GM12878 (cell line): ENCODE data around the gene TMEM53. TPM values are rescaled to one million over a fixed set of nuclear protein-coding genes. Genes with fewer than 3 reads are reported as not detected.

Experiments used
- CBX5 ChIP-seq: sonication (generic); IDR thresholded peaks from 2 replicates; pipeline ENCODE4 v1.6.1; 2016; ENCODE audit warnings: low read depth, moderate library complexity, mild to moderate bottlenecking, inconsistent platforms
- FOXK2 ChIP-seq: fragments of 450-650 bp; IDR thresholded peaks from 2 replicates; pipeline ENCODE4 v1.6.1; 2017; ENCODE audit warnings: mild to moderate bottlenecking, moderate library complexity
- GABPA ChIP-seq: IDR thresholded peaks from 2 replicates; pipeline ENCODE4 v1.6.1; 2014; ENCODE audit warnings: antibody characterized with exemption, low read depth, mild to moderate bottlenecking, inconsistent platforms
- IKZF2 ChIP-seq, 2 experiments: fragments of 450-650 bp; IDR thresholded peaks; 2 replicates each; pipeline ENCODE4 v1.6.1; 2017; ENCODE audit warnings: mild to moderate bottlenecking in 2 of 2, moderate library complexity in 2 of 2
- KDM1A ChIP-seq: fragments of 200-600 bp; sonication (generic); IDR thresholded peaks from 2 replicates; pipeline ENCODE4 v1.6.1; 2016; ENCODE audit warnings: borderline replicate concordance
- MAX ChIP-seq: IDR thresholded peaks from 2 replicates; pipeline ENCODE4 v1.6.1; 2012; ENCODE audit warnings: low read depth, low read length, improper control_type of control experiment
- NRF1 ChIP-seq: conservative IDR thresholded peaks from 2 replicates; pipeline ENCODE4 v1.6.1; 2011; ENCODE audit warnings: mild to moderate bottlenecking, low read depth, low read length, improper control_type of control experiment
- RBBP5 ChIP-seq: fragments of 200-600 bp; sonication (generic); conservative IDR thresholded peaks from 2 replicates; pipeline ENCODE4 v1.6.1; 2016
- RELA ChIP-seq: fragments of 450-650 bp; IDR thresholded peaks from 2 replicates; pipeline ENCODE4 v1.8.0; 2014; ENCODE audit warnings: borderline replicate concordance; ENCODE audit not compliant: partially characterized antibody
- RUNX3 ChIP-seq: IDR thresholded peaks from 2 replicates; pipeline ENCODE4 v1.6.1; 2012; ENCODE audit warnings: low read length, inconsistent platforms
- SUPT20H ChIP-seq: IDR thresholded peaks from 2 replicates; pipeline ENCODE4 v1.6.1; 2011; ENCODE audit warnings: low read depth, mild to moderate bottlenecking, low read length, moderate library complexity, borderline replicate concordance; ENCODE audit not compliant: control insufficient read depth
- TCF12 ChIP-seq: IDR thresholded peaks from 2 replicates; pipeline ENCODE4 v1.6.1; 2011; ENCODE audit warnings: low read depth, mild to moderate bottlenecking, low read length
- ZBTB40 ChIP-seq: fragments of 450-650 bp; IDR thresholded peaks from 2 replicates; pipeline ENCODE4 v1.6.1; 2016; ENCODE audit warnings: mild to moderate bottlenecking, moderate library complexity, borderline replicate concordance
- ZNF207 ChIP-seq: fragments of 450-650 bp; IDR thresholded peaks from 2 replicates; pipeline ENCODE4 v1.6.1; 2014; ENCODE audit warnings: antibody characterized with exemption, mild to moderate bottlenecking, borderline replicate concordance
- ZNF384 ChIP-seq: IDR thresholded peaks from 2 replicates; pipeline ENCODE4 v1.6.1; 2012; ENCODE audit warnings: low read depth, mild to moderate bottlenecking, low read length, improper control_type of control experiment, borderline replicate concordance
- ZNF622 ChIP-seq: fragments of 450-650 bp; IDR thresholded peaks from 2 replicates; pipeline ENCODE4 v1.6.1; 2017; ENCODE audit warnings: mild to moderate bottlenecking, inconsistent platforms
- polyA plus RNA-seq, 11 experiments: library from polyadenylated mRNA; depleted of rRNA in 4 of 11; unstranded in 6 of 11; stranded (reverse) in 5 of 11; fragments of >200 nt; fragmentation: Nextera tagmentation in 4 of 11; fragmentation: Illumina TruSeq in 1 of 11; extraction: Ambion mirVana in 4 of 11; extraction: Trizol in 1 of 11; gene quantifications; 1 replicate in 1 of 11; 2 replicates in 10 of 11; pipeline versions ENCODE4 v1.2.1 to v1.2.3, GENCODE V29; 2011 to 2016; ENCODE audit warnings: inconsistent platforms in 2 of 11, missing spikeins in 2 of 11, low read depth in 1 of 11
- total RNA-seq, 4 experiments: library from RNA; depleted of rRNA in 3 of 4; stranded (reverse); fragments of >200 nt in 3 of 4; fragmentation: Illumina TruSeq in 1 of 4; extraction: Trizol in 1 of 4; gene quantifications; 2 replicates each; pipeline versions ENCODE4 v1.2.1 to v1.2.3, GENCODE V29; 2013 to 2021
- TF ChIP-seq, protein P1 (sequence below): fragments of 450-650 bp; formaldehyde crosslinking; IDR thresholded peaks from 2 replicates; pipeline ENCODE4 v1.4.0; 2022; ENCODE audit warnings: mild to moderate bottlenecking, moderate library complexity
- TF ChIP-seq, protein P2 (sequence below): fragments of 450-650 bp; IDR thresholded peaks from 2 replicates; pipeline ENCODE4 v1.6.1; 2017; ENCODE audit warnings: mild to moderate bottlenecking, moderate library complexity

The TMEM53 gene
- total and polyA plus RNA-seq, 10 of the 15 experiments (the other 5 are each of a cell fraction or from before 2014, with no cell fraction given) = 3.1 to 23.9 (median 11.1) TPM

- no peak for TF ChIP-seq ZNF207
- TF ChIP-seq RBBP5 = no peak
- no peak for TF ChIP-seq FOXK2
- TF ChIP-seq, protein P1, sequence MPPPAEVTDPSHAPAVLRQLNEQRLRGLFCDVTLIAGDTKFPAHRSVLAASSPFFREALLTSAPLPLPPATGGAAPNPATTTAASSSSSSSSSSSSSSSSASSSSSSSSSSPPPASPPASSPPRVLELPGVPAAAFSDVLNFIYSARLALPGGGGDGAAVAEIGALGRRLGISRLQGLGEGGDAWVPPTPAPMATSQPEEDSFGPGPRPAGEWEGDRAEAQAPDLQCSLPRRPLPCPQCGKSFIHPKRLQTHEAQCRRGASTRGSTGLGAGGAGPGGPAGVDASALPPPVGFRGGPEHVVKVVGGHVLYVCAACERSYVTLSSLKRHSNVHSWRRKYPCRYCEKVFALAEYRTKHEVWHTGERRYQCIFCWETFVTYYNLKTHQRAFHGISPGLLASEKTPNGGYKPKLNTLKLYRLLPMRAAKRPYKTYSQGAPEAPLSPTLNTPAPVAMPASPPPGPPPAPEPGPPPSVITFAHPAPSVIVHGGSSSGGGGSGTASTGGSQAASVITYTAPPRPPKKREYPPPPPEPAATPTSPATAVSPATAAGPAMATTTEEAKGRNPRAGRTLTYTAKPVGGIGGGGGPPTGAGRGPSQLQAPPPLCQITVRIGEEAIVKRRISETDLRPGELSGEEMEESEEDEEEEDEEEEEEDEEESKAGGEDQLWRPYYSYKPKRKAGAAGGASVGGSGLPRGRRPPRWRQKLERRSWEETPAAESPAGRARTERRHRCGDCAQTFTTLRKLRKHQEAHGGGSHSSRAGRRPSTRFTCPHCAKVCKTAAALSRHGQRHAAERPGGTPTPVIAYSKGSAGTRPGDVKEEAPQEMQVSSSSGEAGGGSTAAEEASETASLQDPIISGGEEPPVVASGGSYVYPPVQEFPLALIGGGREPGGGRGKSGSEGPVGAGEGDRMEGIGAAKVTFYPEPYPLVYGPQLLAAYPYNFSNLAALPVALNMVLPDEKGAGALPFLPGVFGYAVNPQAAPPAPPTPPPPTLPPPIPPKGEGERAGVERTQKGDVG (CRISPR knock-in tag) = no peak
- no peak for TF ChIP-seq ZNF622
- TF ChIP-seq ZNF384 = no peak
- TF ChIP-seq RELA = no peak
- TF ChIP-seq SUPT20H = no peak
- TF ChIP-seq CBX5 = no peak
- no peak for TF ChIP-seq ZBTB40
- TF ChIP-seq RUNX3 = peak; percentile 92
- TF ChIP-seq IKZF2 (IDR thresholded peaks at IDR 0.05) = peak; percentile 88 to 92
- TF ChIP-seq GABPA = peak; percentile 18; the same call in 1 of the 2 replicates
- TF ChIP-seq NRF1 = no peak
- TF ChIP-seq, protein P2, sequence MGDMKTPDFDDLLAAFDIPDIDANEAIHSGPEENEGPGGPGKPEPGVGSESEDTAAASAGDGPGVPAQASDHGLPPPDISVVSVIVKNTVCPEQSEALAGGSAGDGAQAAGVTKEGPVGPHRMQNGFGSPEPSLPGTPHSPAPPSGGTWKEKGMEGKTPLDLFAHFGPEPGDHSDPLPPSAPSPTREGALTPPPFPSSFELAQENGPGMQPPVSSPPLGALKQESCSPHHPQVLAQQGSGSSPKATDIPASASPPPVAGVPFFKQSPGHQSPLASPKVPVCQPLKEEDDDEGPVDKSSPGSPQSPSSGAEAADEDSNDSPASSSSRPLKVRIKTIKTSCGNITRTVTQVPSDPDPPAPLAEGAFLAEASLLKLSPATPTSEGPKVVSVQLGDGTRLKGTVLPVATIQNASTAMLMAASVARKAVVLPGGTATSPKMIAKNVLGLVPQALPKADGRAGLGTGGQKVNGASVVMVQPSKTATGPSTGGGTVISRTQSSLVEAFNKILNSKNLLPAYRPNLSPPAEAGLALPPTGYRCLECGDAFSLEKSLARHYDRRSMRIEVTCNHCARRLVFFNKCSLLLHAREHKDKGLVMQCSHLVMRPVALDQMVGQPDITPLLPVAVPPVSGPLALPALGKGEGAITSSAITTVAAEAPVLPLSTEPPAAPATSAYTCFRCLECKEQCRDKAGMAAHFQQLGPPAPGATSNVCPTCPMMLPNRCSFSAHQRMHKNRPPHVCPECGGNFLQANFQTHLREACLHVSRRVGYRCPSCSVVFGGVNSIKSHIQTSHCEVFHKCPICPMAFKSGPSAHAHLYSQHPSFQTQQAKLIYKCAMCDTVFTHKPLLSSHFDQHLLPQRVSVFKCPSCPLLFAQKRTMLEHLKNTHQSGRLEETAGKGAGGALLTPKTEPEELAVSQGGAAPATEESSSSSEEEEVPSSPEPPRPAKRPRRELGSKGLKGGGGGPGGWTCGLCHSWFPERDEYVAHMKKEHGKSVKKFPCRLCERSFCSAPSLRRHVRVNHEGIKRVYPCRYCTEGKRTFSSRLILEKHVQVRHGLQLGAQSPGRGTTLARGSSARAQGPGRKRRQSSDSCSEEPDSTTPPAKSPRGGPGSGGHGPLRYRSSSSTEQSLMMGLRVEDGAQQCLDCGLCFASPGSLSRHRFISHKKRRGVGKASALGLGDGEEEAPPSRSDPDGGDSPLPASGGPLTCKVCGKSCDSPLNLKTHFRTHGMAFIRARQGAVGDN = 0 out of 2 replicates have a peak, but pooled peaks have one; percentile 38
- TF ChIP-seq KDM1A = no peak
- no peak for TF ChIP-seq TCF12
- no peak for TF ChIP-seq MAX
Observed at GRCh38 chr1:44672254-44672955, 1.9 kb downstream of the TMEM53 start (continued).
